ENCODE data around the gene BEST1. TPM values are rescaled to one million over a fixed set of nuclear protein-coding genes. Genes with fewer than 3 reads are reported as not detected.

BEST1 gene
- total RNA-seq (1 to 10 TPM; 2.9 to 4.6 (median 3.2) TPM), polyA plus RNA-seq (4.6 TPM)
- long read RNA-seq, donor 1, partial matches to known transcripts: 1 of 4 reads
- long read RNA-seq, donor 1, other reads (novel, unspliced or antisense): 3 of 4 reads
- long read RNA-seq, donor 2, partial matches to known transcripts: 2 of 3 reads
- long read RNA-seq, donor 2, other reads (novel, unspliced or antisense): 1 of 3 reads
- long read RNA-seq, donor 3, partial matches to known transcripts: 2 of 13 reads
- long read RNA-seq, donor 3, other reads (novel, unspliced or antisense): 11 of 13 reads
- long read RNA-seq, donor 4, full-length matches to known transcripts: 1 of 5 reads
- long read RNA-seq, donor 4, partial matches to known transcripts: 2 of 5 reads
- long read RNA-seq, donor 4, other reads (novel, unspliced or antisense): 2 of 5 reads

GRCh38 chr11:61950035-61950547 lies at the start of gene BEST1:
Gene BEST1, plus strand, starts transcription at chr11:61950351. Its CDS starts 1,456 bp downstream, at chr11:61951807.
- DNase-seq (peak in 1 of 3 donors; percentile 46), ATAC-seq (no peak)
- no peak within 1 kb of the TSS for H3K4me3 ChIP-seq (ENCODE audit: low read length)
- peaks cover 5% of the 10 kb centered on the region for H3K4me1 ChIP-seq (ENCODE audit: control insufficient read depth, insufficient read depth, low read length)
- intact Hi-C loops (cut with DNase I): loop anchor here in 1 of 4 donors (10.0 kb wide), 1 partner anchor 105 kb away; no protein-coding TSS in a partner anchor
- H3K27ac ChIP-seq (ENCODE audit: low read length): peak within 1 kb of the TSS; percentile 26
- WGBS: 80% methylated on average over 8 of the region's 8 CpGs
- H3K27me3 ChIP-seq (ENCODE audit: control insufficient read depth, insufficient read depth): no peaks in the 10 kb centered on the region
- H3K9me3 ChIP-seq (ENCODE audit: control insufficient read depth, low read length): no peaks in the 10 kb centered on the region

GRCh38 chr11:61901397-61901796 lies 48.8 kb upstream of the BEST1 start:
- Histone ChIP-seq H3K4me1 (ENCODE audit: control insufficient read depth, insufficient read depth, low read length) (no peaks in the 10 kb centered on the region), H3K27ac (ENCODE audit: low read length) (no peak overlapping the region), H3K9me3 (ENCODE audit: control insufficient read depth, low read length) (no peaks in the 10 kb centered on the region), H3K27me3 (ENCODE audit: control insufficient read depth, insufficient read depth) (no peaks in the 10 kb centered on the region), H3K4me3 (ENCODE audit: low read length) (no peak overlapping the region)
- 84% methylated on average over 10 of the region's 10 CpGs for WGBS
- ATAC-seq: no peak
- intact Hi-C loops (cut with DNase I): loop anchor here in 1 of 4 donors (5.0 kb wide), 1 partner anchor 181 kb away; no protein-coding TSS in a partner anchor
- no peak for DNase-seq

DNA sequence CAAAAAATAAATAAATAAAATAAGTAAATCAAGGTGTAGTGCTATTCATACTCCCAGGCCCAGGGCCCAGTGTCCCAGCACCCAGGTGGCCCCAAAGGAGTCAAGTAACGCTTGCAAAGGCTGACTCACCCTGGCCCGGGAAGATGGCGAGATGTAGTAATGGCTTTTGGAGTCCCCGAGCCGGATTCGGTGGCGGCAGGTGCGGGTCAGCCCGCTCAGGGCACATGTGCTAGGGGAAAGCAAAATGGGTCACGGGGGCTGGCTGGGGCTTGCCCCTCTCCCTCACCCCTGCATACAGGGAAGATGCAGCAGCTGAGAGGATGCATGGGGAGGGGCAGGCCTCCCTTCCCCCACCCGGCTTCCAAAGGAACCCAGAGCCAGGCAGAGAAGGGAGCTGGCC lies 47.8 kb upstream of the BEST1 start:
- no peaks in the 10 kb centered on the region for H3K9me3 ChIP-seq (ENCODE audit: control insufficient read depth, low read length)
- H3K27me3 ChIP-seq (ENCODE audit: control insufficient read depth, insufficient read depth): no peaks in the 10 kb centered on the region
- 86% methylated on average over 11 of the region's 11 CpGs for WGBS
- no peak for DNase-seq
- intact Hi-C loops (cut with DNase I): loop anchor here in 1 of 4 donors (5.0 kb wide), 1 partner anchor 180 kb away; no protein-coding TSS in a partner anchor
- H3K27ac ChIP-seq (ENCODE audit: low read length): no peak overlapping the region
- no peak for ATAC-seq
- H3K4me3 ChIP-seq (ENCODE audit: low read length): no peak overlapping the region
- no peaks in the 10 kb centered on the region for H3K4me1 ChIP-seq (ENCODE audit: control insufficient read depth, insufficient read depth, low read length)

DNA sequence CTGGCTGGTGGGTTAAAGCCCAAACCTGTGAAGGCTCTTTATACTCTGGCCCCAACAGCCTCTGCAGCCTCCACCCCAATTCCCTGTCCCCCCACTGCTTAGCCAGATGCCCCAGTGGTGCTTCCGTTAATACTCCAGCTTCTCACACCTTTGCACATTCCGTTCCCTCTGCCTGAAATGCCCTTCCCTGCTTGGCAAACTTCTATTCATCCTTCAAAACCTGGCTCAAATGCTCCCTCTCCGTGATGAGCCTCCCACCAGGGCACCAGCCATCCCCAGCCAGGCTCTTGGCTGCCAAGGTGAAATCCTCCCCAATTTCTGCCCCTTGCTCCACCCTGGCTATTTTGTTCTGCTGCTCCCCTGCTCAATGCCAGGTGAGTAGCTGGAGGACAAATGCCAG lies 46.3 kb upstream of the BEST1 start:
- Histone ChIP-seq H3K27ac (ENCODE audit: low read length) (no peak overlapping the region), H3K4me1 (ENCODE audit: control insufficient read depth, insufficient read depth, low read length) (no peaks in the 10 kb centered on the region), H3K9me3 (ENCODE audit: control insufficient read depth, low read length) (no peaks in the 10 kb centered on the region), H3K4me3 (ENCODE audit: low read length) (no peak overlapping the region), H3K27me3 (ENCODE audit: control insufficient read depth, insufficient read depth) (no peaks in the 10 kb centered on the region)
- 97% methylated on average over 3 of the region's 3 CpGs for WGBS
- ATAC-seq (no peak), DNase-seq (no peak)
- intact Hi-C loops (cut with DNase I): loop anchor here in 1 of 4 donors (5.0 kb wide), 1 partner anchor 178 kb away; no protein-coding TSS in a partner anchor

- ATAC-seq (peak; percentile 57 to 62), DNase-seq (peak in 2 of 3 donors; percentile 76 to 77)
- Histone ChIP-seq H3K9me3 (ENCODE audit: control insufficient read depth, low read length) (no peaks in the 10 kb centered on the region), H3K27me3 (ENCODE audit: control insufficient read depth, insufficient read depth) (no peaks in the 10 kb centered on the region), H3K27ac (ENCODE audit: low read length) (no peak overlapping the region), H3K4me1 (ENCODE audit: control insufficient read depth, insufficient read depth, low read length) (peaks cover 3% of the 10 kb centered on the region), H3K4me3 (ENCODE audit: low read length) (no peak overlapping the region)
- 57% methylated on average over 19 of the region's 19 CpGs for WGBS
- intact Hi-C loops (cut with DNase I): loop anchor here in 1 of 4 donors (5.0 kb wide), 1 partner anchor 178 kb away; no protein-coding TSS in a partner anchor
Observed at GRCh38 chr11:61904539-61905048, 45.6 kb upstream of the BEST1 start.

DNA sequence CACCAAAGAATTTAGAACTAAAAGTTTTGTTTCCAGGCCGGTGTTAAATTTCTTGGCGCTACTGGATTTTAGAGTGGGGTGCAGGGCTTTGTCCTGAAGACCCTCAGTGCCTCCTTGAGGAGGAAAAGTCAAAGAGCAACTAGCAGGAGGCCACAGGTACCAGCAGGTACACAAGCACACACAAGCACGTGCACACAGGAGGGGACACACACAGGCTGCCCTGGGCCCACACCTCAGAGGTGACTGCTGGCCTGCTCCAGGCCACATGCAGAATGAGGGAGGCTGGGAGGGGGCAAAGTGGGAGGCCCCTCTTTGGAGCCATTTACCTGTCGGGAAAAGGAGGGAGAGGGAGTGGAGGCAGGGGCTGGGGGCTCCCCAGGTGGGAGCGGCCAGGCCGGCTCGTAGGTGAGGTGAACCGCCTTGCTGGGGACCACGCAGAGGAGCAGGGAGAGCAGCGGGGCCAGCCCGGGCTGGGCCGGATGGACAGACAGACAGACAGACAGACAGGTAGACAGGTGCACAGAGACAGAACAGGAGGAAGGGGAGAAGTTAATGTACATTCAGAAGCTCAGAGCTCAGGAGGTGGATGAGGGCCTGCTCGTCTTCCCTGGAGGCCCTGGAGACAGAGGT lies 45.0 kb upstream of the BEST1 start:
- intact Hi-C loops (cut with DNase I): no loop called here
- no peak overlapping the region for H3K27ac ChIP-seq (ENCODE audit: low read length)
- DNase-seq (peak in 1 of 3 donors; percentile 46), ATAC-seq (no peak)
- no peaks in the 10 kb centered on the region for H3K27me3 ChIP-seq (ENCODE audit: control insufficient read depth, insufficient read depth)
- WGBS: 93% methylated on average over 13 of the region's 13 CpGs
- H3K4me3 ChIP-seq (ENCODE audit: low read length): no peak overlapping the region
- H3K9me3 ChIP-seq (ENCODE audit: control insufficient read depth, low read length): no peaks in the 10 kb centered on the region
- peaks cover 3% of the 10 kb centered on the region for H3K4me1 ChIP-seq (ENCODE audit: control insufficient read depth, insufficient read depth, low read length)

GRCh38 chr11:61905801-61906521 lies 44.2 kb upstream of the BEST1 start:
- intact Hi-C loops (cut with DNase I): no loop called here
- 87% methylated on average over 14 of the region's 14 CpGs for WGBS
- ATAC-seq: no peak
- no peaks in the 10 kb centered on the region for H3K27me3 ChIP-seq (ENCODE audit: control insufficient read depth, insufficient read depth)
- H3K4me1 ChIP-seq (ENCODE audit: control insufficient read depth, insufficient read depth, low read length): peaks cover 3% of the 10 kb centered on the region
- peak; percentile 8 to 41 (median 26) for DNase-seq
- H3K9me3 ChIP-seq (ENCODE audit: control insufficient read depth, low read length): no peaks in the 10 kb centered on the region
- no peak overlapping the region for H3K4me3 ChIP-seq (ENCODE audit: low read length)
- H3K27ac ChIP-seq (ENCODE audit: low read length): no peak overlapping the region

DNA sequence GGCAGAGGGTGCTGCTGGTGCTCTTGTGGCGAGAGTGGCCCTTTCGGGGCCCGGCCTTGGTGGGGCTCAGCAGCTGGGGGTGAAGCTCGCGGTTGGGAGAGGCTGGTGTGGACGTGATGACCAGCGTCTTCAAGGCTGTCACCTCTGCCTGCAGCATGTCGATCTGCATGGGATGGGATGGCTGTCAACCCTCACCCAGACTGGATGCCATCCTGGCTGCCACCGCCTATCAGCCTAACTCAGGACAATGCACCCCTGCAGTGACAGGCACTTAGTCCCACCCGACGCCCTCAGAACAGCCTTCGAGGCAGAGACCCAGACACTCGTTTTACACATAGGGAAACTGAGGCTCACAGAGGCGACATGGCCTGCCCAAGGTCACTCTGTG lies 43.6 kb upstream of the BEST1 start:
- Histone ChIP-seq H3K4me3 (ENCODE audit: low read length) (no peak overlapping the region), H3K9me3 (ENCODE audit: control insufficient read depth, low read length) (no peaks in the 10 kb centered on the region), H3K27me3 (ENCODE audit: control insufficient read depth, insufficient read depth) (no peaks in the 10 kb centered on the region), H3K4me1 (ENCODE audit: control insufficient read depth, insufficient read depth, low read length) (peaks cover 3% of the 10 kb centered on the region), H3K27ac (ENCODE audit: low read length) (no peak overlapping the region)
- peak; percentile 2 to 47 (median 37) for DNase-seq
- intact Hi-C loops (cut with DNase I): no loop called here
- ATAC-seq: no peak
- WGBS: 88% methylated on average over 14 of the region's 14 CpGs

DNA sequence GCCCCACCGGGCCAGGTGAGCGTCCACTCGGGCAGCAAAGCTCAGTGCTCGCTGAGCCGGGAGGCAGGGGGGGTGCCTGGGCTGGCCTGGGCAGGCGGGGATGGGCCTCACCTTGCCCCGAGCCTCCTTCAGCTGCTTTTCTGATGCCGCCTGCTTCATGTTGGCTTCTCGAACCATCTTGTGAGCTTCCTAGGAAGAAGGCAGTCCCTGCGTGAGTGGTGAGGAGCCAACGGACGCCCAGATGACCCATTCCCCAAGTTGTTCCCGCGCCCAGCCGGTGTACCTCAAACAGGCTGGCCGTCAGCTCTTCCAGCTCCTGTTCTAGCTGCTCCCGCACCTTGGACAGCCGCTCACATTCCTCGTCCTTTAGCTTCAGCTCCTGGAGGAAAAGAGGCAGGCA lies 42.9 kb upstream of the BEST1 start:
- WGBS: 95% methylated on average over 19 of the region's 19 CpGs
- Histone ChIP-seq H3K4me1 (ENCODE audit: control insufficient read depth, insufficient read depth, low read length) (peaks cover 6% of the 10 kb centered on the region), H3K4me3 (ENCODE audit: low read length) (no peak overlapping the region), H3K27ac (ENCODE audit: low read length) (no peak overlapping the region), H3K27me3 (ENCODE audit: control insufficient read depth, insufficient read depth) (no peaks in the 10 kb centered on the region), H3K9me3 (ENCODE audit: control insufficient read depth, low read length) (no peaks in the 10 kb centered on the region)
- intact Hi-C loops (cut with DNase I): no loop called here
- ATAC-seq (no peak), DNase-seq (peak in 2 of 3 donors; percentile 10 to 33)

DNA sequence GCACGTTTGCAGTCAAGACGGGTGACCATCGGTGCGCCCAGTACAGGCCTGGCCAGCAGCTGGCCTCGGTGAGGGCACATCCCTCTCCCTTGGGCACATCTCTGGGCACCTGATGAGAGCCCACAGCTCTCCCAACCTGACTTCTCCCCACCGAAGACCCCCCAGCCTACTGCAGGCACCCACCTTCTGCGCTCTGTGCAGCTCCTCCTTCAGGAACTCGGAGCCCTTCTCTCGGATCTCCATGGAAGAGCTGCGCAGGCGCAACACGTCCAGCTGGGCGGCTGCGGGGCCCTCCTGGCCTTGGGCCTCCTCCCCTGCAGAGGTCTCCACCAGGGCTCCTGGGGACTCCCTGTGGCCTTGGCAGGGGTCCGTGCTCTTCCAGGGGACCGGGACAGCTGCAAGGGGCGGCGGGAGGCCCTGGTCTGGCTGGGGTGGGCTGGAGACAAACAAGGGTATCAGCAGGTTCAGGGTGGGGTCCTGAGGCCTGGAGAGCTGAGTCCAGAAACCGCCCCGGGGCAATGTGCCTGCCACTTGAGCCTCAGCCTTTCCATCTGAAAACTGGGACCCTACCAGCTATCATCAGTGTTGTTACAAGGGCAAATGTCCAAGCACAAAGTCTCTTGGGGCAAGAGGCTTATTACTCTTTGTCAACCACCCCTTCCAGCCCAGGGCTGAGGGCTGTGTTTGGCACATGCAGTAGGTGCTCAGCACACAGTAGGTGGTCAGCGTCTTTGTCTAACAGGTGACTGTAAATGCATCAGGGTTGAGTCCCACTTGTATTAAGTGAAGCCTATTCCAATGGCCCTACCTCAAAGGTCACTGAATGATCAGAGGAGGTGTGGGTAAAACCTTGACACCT lies 42.1 kb upstream of the BEST1 start:
- DNase-seq (peak; percentile 7 to 40 (median 37)), ATAC-seq (no peak)
- intact Hi-C loops (cut with DNase I): no loop called here
- WGBS: 91% methylated on average over 21 of the region's 21 CpGs
- H3K27ac ChIP-seq (ENCODE audit: low read length): no peak overlapping the region
- H3K4me3 ChIP-seq (ENCODE audit: low read length): no peak overlapping the region
- H3K4me1 ChIP-seq (ENCODE audit: control insufficient read depth, insufficient read depth, low read length): peaks cover 6% of the 10 kb centered on the region
- H3K27me3 ChIP-seq (ENCODE audit: control insufficient read depth, insufficient read depth): no peaks in the 10 kb centered on the region
- no peaks in the 10 kb centered on the region for H3K9me3 ChIP-seq (ENCODE audit: control insufficient read depth, low read length)

All from right cardiac atrium (tissue), 5 donors.